Stimulated activated CD8-positive, alpha-beta memory T cell treated with anti-CD3 and anti-CD28 coated beads, Interleukin-4, amount 100 ng/mL, for 48 hours (primary cell): ENCODE measurements around the gene RTBDN.

Experiments used
- DNase-seq: peaks from one replicate; pipeline ENCODE4 v3.0.0-alpha.2; 2020

Gene RTBDN

GRCh38 chr19:12834566-12834943 lies at the start of gene RTBDN:
Gene RTBDN, minus strand, starts transcription at chr19:12834579. Its CDS starts 4,600 bp downstream, at chr19:12829979.
- DNase-seq: no peak

- no peak for DNase-seq
These were observed 48.2 kb upstream of the RTBDN start for GRCh38 chr19:12882589-12882988.

- DNase-seq: peak; percentile 95
These were observed 46.9 kb upstream of the RTBDN start, which contains the start of gene DNASE2 for GRCh38 chr19:12881172-12881808. Gene DNASE2, minus strand, starts transcription at chr19:12881449. Its CDS starts 74 bp downstream, at chr19:12881375.

DNA sequence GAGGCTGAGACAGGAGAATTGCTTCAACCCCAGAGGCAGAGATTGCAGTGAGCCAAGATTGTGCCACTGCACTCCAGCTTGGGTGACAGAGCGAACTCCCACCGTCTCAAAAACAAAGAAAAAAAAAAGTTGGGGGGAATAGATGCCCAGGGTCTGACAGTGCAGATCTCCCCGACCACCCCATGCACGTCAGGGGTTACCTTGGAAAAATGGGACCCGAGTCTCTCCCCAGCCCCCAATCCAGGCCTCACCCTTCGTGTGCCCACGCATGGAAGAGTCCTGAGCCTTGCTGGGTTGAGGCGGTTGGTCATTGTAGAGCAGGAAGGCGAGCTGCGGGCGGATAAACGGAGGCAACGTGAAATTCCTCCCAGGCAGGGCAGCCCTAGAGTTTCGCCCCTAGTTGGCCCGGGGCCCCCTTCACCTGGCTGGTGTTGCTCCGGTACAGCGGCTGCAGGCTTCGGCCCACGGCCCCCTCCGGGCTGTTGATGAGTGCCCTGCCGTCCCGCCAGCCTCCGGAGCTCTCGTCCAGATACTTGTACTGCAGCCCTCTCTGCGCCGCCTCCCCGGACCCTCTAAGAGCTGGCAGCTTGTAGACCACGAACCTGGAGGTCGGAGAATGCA lies 46.3 kb upstream of the RTBDN start:
- DNase-seq: peak; percentile 45

DNA sequence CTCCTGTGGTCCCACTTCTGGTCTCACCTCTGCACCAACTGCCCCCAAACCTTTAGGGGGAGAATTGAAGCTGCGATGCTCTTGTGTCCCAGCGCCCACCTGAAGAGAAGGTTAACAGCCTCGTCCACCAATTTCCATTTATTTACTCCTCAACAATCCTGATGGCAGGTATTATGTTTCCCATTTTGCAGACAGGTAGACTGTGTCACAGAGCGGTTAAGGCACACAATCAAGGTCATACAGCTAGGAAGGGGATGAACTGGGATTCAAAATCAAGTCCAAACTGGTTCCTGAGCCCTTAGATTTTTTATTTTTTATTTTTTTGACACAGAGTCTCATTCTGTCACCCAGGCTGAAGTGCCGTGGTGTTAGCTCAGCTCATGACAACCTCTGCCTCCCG lies 40.7 kb upstream of the RTBDN start:
- DNase-seq: no peak

- no peak for DNase-seq
These were observed 39.7 kb upstream of the RTBDN start for GRCh38 chr19:12873891-12874745.

DNA sequence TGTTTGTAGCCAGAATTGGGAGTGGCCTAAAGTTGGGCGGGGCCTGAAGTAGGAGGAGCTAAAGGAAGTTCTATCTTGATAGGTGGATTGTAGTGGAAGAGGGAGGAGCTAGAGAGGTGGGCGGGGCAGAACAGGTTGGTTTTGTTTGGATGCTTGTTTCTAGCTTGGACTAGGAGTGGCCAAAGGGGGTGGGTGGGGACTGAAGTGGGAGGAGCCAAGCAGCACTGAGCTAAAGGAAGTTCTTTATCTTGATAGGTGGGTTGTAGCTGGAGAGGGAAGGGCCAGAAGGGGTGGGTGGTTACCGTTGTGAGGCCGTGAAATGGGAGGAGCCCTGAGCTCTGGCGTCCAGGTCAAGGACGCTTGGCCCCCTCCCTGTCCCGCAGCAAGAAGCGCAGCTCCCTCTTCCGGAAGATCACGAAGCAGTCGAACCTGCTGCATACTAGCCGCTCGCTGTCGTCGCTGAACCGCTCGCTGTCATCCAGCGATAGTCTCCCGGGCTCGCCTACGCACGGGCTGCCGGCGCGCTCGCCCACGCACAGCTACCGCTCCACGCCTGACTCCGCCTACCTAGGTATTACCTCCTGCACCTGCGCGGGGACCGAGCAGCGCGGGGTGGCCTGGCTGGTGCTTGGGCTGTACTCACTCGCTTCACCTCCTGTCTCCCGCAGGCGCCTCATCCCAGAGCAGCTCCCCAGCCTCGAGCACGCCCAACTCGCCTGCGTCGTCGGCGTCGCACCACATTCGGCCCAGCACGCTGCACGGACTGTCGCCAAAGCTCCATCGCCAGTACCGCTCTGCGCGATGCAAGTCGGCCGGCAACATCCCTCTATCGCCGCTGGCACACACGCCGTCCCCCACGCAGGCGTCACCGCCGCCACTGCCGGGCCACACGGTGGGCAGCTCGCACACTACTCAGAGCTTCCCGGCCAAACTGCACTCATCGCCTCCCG lies 38.8 kb upstream of the RTBDN start:
- peak; percentile 76 for DNase-seq

DNA sequence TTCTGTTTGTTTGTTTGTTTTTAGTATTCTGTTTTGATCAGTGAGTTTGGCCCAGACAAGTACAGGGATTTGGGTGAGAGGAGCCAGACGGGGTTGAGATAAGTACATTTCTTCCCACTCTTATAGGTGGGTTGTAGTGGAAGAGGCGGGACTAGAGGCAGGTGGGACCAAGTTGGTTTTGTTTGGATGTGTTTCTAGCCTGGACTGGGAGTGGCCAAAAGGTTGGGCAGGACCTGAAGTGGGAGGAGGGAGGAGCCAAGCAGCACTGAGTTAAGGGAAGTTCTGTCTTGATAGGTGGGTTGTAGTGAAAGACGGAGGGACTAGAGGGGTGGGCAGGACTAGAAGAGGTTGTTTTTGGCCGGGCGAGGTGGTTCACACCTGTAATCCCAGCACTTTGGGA lies 37.9 kb upstream of the RTBDN start:
- no peak for DNase-seq

DNA sequence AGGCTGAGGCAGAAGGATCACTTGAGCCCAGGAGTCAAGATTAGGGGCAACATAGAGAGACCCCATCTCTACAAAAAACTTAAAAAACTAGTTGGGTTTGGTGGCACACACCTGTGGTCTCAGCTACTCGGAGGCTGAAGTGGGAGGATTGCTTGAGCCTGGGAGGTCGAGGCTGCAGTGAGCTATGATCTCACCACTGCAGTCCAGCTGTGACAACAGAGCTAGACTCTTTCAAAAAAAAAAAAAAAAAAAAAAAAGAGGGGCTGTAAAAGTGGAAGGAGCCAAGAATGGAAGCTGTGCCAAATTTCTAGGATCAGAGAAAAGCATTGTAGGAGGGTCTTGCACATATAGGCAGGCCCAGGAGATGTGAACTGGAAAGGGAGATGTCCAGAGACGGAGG lies 37.3 kb upstream of the RTBDN start:
- DNase-seq: no peak

DNA sequence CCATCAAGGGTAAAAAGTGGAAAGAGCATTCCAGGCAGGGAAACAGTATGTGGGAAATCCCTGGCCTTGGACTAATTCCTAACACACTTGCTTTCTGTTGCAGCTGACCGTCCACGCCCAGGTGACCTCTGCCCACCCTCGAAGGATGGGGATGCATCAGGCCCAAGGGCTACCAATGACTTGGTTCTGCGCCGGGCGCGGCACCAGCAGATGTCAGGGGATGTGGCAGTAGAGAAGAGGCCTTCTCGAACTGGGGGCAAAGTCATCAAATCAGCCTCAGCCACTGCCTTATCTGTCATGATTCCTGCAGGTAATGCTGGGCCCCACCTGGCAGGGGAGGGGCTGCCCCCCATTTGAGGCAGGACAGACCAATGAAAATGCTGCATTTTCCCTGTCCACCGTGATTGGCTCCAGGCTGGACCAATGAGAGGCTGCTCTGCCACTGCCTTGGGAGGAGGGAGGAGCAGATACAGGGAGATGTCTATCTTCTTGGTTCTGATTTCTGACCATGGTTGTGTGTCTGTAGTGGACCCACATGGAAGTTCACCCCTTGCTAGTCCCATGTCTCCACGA lies 34.2 kb upstream of the RTBDN start:
- DNase-seq: peak; percentile 59

DNA sequence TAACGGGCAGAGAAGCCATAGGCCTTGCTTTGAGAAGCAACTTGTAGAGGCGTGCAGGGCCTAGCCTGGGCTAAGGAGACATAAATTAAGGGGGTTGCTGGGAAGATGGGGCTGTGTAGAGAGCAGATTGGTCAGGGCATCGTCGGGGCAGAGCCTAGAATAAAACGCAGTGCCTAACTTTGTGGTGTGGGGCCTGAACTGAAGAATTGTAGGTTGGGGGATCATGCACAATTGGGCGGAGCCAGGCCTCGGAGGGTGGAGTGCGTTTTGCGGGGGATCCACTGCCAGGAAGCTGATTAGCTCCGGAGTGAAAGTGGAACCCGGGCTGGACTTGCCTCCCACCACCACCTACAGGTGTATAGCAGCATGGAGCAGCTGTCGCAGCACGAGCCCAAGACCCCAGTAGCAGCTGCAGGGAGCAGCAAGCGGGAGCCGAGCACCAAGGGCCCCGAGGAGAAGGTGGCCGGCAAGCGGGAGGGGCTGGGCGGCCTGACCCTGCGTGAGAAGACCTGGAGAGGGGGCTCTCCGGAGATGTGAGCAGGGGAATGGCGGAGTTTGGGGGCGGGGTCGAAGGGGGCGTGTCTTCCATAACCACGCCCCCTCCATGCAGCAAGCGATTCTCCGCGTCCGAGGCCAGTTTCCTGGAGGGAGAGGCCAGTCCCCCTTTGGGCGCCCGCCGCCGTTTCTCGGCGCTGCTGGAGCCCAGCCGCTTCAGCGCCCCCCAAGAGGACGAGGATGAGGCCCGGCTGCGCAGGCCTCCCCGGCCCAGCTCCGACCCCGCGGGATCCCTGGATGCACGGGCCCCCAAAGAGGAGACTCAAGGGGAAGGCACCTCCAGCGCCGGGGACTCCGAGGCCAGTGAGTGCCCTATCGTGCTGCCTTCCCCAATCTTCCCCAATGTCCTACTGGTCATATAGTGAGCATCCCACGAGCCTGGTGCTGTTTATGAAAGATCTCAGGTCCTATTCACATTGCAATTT lies 33.0 kb upstream of the RTBDN start:
- DNase-seq: peak; percentile 86

- DNase-seq: no peak
These were observed 32.2 kb upstream of the RTBDN start for GRCh38 chr19:12866416-12867119.

DNA sequence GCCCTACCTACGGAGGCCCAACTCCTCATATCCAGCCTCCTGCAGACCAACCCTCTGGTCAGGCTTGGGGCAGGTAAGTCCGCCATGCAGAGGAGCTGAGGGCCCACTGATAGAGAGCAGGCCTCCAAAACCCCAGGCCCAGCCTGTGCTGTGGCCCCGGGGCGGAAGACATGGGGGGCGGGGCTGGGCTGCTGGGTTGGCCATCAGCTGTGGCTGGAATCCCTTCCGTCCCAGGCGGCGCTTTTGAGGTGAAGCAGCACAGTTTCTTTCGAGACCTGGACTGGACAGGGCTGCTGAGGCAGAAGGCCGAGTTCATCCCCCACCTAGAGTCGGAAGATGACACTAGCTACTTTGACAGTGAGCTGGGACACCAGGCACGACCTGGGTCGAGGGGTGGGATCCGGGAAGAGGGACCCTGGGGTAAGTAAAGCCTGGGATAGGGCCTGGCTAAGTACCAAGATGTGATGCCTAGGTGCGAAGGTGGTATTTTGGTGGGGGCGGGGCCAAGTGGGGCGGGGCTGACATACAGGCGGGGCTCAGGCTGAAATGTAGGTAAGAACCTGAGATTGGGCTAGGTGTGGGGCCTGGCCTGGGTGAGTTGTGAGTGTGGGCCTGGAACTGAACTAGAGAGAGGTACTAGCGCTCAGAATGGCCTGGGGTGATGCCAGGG lies 31.5 kb upstream of the RTBDN start:
- DNase-seq: no peak

DNA sequence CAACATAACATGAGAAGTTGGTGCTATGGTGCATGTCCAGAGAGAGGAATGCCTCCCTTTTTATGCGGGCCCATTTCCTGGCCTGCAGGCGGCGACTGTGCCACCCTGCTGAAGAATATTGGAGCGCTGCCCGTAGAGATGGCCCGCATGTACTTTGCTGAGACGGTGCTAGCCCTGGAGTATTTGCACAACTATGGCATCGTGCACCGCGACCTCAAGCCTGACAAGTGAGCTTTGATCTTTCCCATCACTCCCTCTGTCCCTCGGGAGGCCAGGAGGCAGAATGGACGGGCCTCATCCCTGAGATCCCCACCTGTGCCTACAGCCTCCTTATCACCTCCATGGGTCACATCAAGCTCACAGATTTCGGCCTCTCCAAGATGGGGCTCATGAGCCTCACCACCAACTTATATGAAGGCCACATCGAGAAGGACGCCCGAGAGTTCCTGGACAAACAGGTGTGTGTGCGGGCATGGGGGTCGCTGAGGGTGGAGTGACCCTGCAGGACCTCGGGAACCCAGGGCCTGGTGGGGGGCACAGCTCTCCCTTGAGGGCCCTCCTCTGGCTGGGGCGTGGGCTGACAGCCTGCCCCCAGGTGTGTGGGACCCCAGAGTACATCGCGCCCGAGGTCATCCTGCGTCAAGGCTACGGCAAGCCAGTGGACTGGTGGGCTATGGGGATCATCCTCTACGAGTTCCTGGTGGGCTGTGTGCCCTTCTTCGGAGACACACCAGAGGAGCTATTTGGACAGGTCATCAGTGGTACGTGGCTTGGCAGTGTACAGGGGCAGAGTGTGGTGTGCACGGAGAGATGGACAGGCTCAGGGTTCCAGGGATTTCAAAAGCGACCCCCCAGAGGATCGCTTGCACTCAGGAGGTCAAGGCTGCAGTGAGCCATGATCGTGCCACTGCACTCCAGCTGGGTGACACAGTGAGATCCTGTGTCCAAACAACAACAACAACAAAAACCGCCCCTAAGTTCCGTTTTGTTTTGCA lies 30.6 kb upstream of the RTBDN start:
- DNase-seq: no peak

- no peak for DNase-seq
These were observed 29.8 kb upstream of the RTBDN start for GRCh38 chr19:12864143-12864542.

DNA sequence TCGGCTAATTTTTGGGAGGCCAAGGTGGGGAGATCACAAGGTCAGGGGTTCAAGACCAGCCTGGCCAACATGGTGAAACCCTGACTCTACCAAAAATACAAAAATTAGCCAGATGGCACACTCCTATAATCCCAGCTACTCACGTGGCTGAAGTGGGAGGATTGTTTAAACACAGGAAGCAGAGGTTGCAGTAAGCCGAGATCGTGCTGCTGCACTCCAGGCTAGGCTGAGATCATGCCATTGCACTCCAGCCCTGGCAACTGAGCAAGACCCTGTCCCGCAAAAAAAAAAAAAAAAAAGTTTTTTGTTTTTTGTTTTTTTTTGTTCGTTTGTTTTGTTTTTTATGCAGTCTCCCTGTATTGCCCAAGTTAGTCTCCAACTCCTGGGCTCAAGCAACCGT lies 25.2 kb upstream of the RTBDN start:
- no peak for DNase-seq

GRCh38 chr19:12858041-12858928 lies 23.9 kb upstream of the RTBDN start:
- DNase-seq: no peak
